Calu3 (cell line): ENCODE results near the gene ALKBH5. TPM values are rescaled to one million over a fixed set of nuclear protein-coding genes. Genes with fewer than 3 reads are reported as not detected.

Experiments used
- BruUV-seq: library from RNA; stranded (reverse); fragments of 400-500 nt; replicated peaks from 2 replicates; lab custom pipeline; 2021; lab: Mats Ljungman, UMichigan
- CTCF ChIA-PET: fragments of 300-600 bp; sonication (Branson Sonifier 250); formaldehyde crosslinking; loops from one replicate; lab custom pipeline; 2022; ENCODE audit warnings: antibody characterized with exemption; lab: Charles Lee
- DNase-seq: peaks from one replicate; pipeline ENCODE4 v3.0.0; 2022
- H3K27ac Mint-ChIP-seq: one replicate; pipeline ENCODE4 v1.8.0; 2022; ENCODE audit warnings: mixed read lengths; ENCODE audit not compliant: unreplicated experiment
- H3K27me3 Mint-ChIP-seq: one replicate; pipeline ENCODE4 v1.8.0; 2022; ENCODE audit warnings: mixed read lengths; ENCODE audit not compliant: unreplicated experiment
- H3K36me3 Mint-ChIP-seq: one replicate; pipeline ENCODE4 v1.8.0; 2022; ENCODE audit warnings: mild to moderate bottlenecking, moderate library complexity, mixed read lengths; ENCODE audit not compliant: insufficient read depth, unreplicated experiment
- H3K4me1 Mint-ChIP-seq: one replicate; pipeline ENCODE4 v1.8.0; 2022; ENCODE audit warnings: mild to moderate bottlenecking, low read depth, mixed read lengths; ENCODE audit not compliant: unreplicated experiment
- H3K4me3 Mint-ChIP-seq: one replicate; pipeline ENCODE4 v1.8.0; 2022; ENCODE audit warnings: mild to moderate bottlenecking, low read depth, moderate library complexity, mixed read lengths; ENCODE audit not compliant: unreplicated experiment
- H3K9me3 Mint-ChIP-seq: one replicate; pipeline ENCODE4 v1.8.0; 2022; ENCODE audit warnings: low read depth, mixed read lengths; ENCODE audit not compliant: unreplicated experiment
- CTCF ChIP-seq: fragments of 200-600 bp; IDR thresholded peaks from one replicate; pipeline ENCODE4 v1.8.0; 2022; ENCODE audit warnings: antibody characterized with exemption; ENCODE audit not compliant: unreplicated experiment
- intact Hi-C: fragments of 100-400 bp; cut with micrococcal nuclease; formaldehyde crosslinking; loops from one replicate; pipeline ENCODE4 v1.10.0; 2022; ENCODE audit not compliant: unreplicated experiment
- total RNA-seq: library from RNA; stranded (reverse); gene quantifications from 2 replicates; pipeline ENCODE4 v1.2.3, GENCODE V29; 2022

The ALKBH5 gene
- total RNA-seq, 1 experiment from 2014 or later = 51.7 TPM

GRCh38 chr17:18245038-18245776, 61.6 kb downstream of the ALKBH5 start:
- TF ChIP-seq CTCF = no peak
- H3K27ac Mint-ChIP-seq = no peak overlapping the region
- BruUV-seq = TSS peak; percentile 69
- no peaks in the 10 kb centered on the region for H3K4me1 Mint-ChIP-seq
- no peak for DNase-seq
- no peak overlapping the region for H3K4me3 Mint-ChIP-seq
- peaks cover 36% of the 10 kb centered on the region for H3K36me3 Mint-ChIP-seq
- CTCF ChIA-PET = no interaction called here
- H3K9me3 Mint-ChIP-seq = no peaks in the 10 kb centered on the region
- no peaks in the 10 kb centered on the region for H3K27me3 Mint-ChIP-seq
- intact Hi-C loops = no loop called here

- Mint-ChIP-seq H3K4me3 (no peak overlapping the region), H3K36me3 (peaks cover 43% of the 10 kb centered on the region), H3K4me1 (no peaks in the 10 kb centered on the region), H3K27me3 (no peaks in the 10 kb centered on the region), H3K9me3 (no peaks in the 10 kb centered on the region), H3K27ac (no peak overlapping the region)
- DNase-seq = no peak
- TF ChIP-seq CTCF = no peak
- CTCF ChIA-PET = no interaction called here
- no TSS peak for BruUV-seq
- intact Hi-C loops = no loop called here
These were observed 62.6 kb downstream of the ALKBH5 start for GRCh38 chr17:18246109-18246725.

- no TSS peak for BruUV-seq
- no peak for TF ChIP-seq CTCF
- no peaks in the 10 kb centered on the region for H3K9me3 Mint-ChIP-seq
- no peak overlapping the region for H3K4me3 Mint-ChIP-seq
- H3K27ac Mint-ChIP-seq = no peak overlapping the region
- CTCF ChIA-PET = interaction anchor here (1.5 kb wide), 1 partner anchor 10 kb away, joined by 4 read pairs; no protein-coding TSS in a partner anchor
- no peaks in the 10 kb centered on the region for H3K4me1 Mint-ChIP-seq
- no peak for DNase-seq
- H3K27me3 Mint-ChIP-seq = no peaks in the 10 kb centered on the region
- H3K36me3 Mint-ChIP-seq = peaks cover 48% of the 10 kb centered on the region
- intact Hi-C loops = no loop called here
These were observed 63.4 kb downstream of the ALKBH5 start for GRCh38 chr17:18246880-18247612.

- no peak overlapping the region for H3K27ac Mint-ChIP-seq
These were observed 64.0 kb downstream of the ALKBH5 start for GRCh38 chr17:18247613-18248001.

More at GRCh38 chr17:18247613-18248001, 64.0 kb downstream of the ALKBH5 start:
- CTCF ChIA-PET = interaction anchor here (1.5 kb wide), 1 partner anchor 9 kb away, joined by 4 read pairs; no protein-coding TSS in a partner anchor
- intact Hi-C loops = no loop called here
- no peaks in the 10 kb centered on the region for H3K27me3 Mint-ChIP-seq
- no TSS peak for BruUV-seq
- H3K9me3 Mint-ChIP-seq = no peaks in the 10 kb centered on the region
- no peak overlapping the region for H3K4me3 Mint-ChIP-seq
- TF ChIP-seq CTCF = no peak
- DNase-seq = no peak
- H3K4me1 Mint-ChIP-seq = no peaks in the 10 kb centered on the region
- peaks cover 53% of the 10 kb centered on the region for H3K36me3 Mint-ChIP-seq
